Measurements from ENCODE around the gene OOSP4A. TPM values are rescaled to one million over a fixed set of nuclear protein-coding genes. Genes with fewer than 3 reads are reported as not detected.

Gene OOSP4A
- total RNA-seq, 1 donor from 2014 or later, result not detected

- Histone ChIP-seq H3K27me3 (ENCODE audit: control insufficient read depth, insufficient read depth, low read length) (no peaks in the 10 kb centered on the region), H3K36me3 (ENCODE audit: control insufficient read depth, insufficient read depth, low read length) (no peaks in the 10 kb centered on the region), H3K4me3 (ENCODE audit: low read depth, low read length) (no peak overlapping the region)
- no peak for TF ChIP-seq CTCF (IDR thresholded peaks at IDR 0.05; ENCODE audit: insufficient read depth, low read length, severe bottlenecking)
- no peak for FAIRE-seq
- no peak for DNase-seq (ENCODE audit: low read depth)
These were observed 1.6 kb downstream of the OOSP4A start for GRCh38 chr11:59965424-59965823.

- no peak for TF ChIP-seq CTCF (IDR thresholded peaks at IDR 0.05; ENCODE audit: insufficient read depth, low read length, severe bottlenecking)
- FAIRE-seq, result no peak
- Histone ChIP-seq H3K4me3 (ENCODE audit: low read depth, low read length) (no peak overlapping the region), H3K36me3 (ENCODE audit: control insufficient read depth, insufficient read depth, low read length) (no peaks in the 10 kb centered on the region), H3K27me3 (ENCODE audit: control insufficient read depth, insufficient read depth, low read length) (no peaks in the 10 kb centered on the region)
- DNase-seq (ENCODE audit: low read depth), result no peak
These were observed 2.4 kb downstream of the OOSP4A start for GRCh38 chr11:59966201-59966600.

- Histone ChIP-seq H3K27me3 (ENCODE audit: control insufficient read depth, insufficient read depth, low read length) (no peaks in the 10 kb centered on the region), H3K4me3 (ENCODE audit: low read depth, low read length) (no peak overlapping the region), H3K36me3 (ENCODE audit: control insufficient read depth, insufficient read depth, low read length) (no peaks in the 10 kb centered on the region)
- no peak for DNase-seq (ENCODE audit: low read depth)
- TF ChIP-seq CTCF (IDR thresholded peaks at IDR 0.05; ENCODE audit: insufficient read depth, low read length, severe bottlenecking), result no peak
- no peak for FAIRE-seq
These were observed 4.0 kb downstream of the OOSP4A start for GRCh38 chr11:59967677-59968394.

GRCh38 chr11:59968395-59968783, 4.6 kb downstream of the OOSP4A start:
- H3K4me3 ChIP-seq (ENCODE audit: low read depth, low read length), result no peak overlapping the region
- no peak for TF ChIP-seq CTCF (IDR thresholded peaks at IDR 0.05; ENCODE audit: insufficient read depth, low read length, severe bottlenecking)
- no peaks in the 10 kb centered on the region for H3K27me3 ChIP-seq (ENCODE audit: control insufficient read depth, insufficient read depth, low read length)
- DNase-seq (ENCODE audit: low read depth), result no peak
- no peaks in the 10 kb centered on the region for H3K36me3 ChIP-seq (ENCODE audit: control insufficient read depth, insufficient read depth, low read length)
- no peak for FAIRE-seq

GRCh38 chr11:59973097-59973496, 9.3 kb downstream of the OOSP4A start:
- no peaks in the 10 kb centered on the region for H3K27me3 ChIP-seq (ENCODE audit: control insufficient read depth, insufficient read depth, low read length)
- H3K4me3 ChIP-seq (ENCODE audit: low read depth, low read length), result no peak overlapping the region
- H3K36me3 ChIP-seq (ENCODE audit: control insufficient read depth, insufficient read depth, low read length), result no peaks in the 10 kb centered on the region
- DNase-seq (ENCODE audit: low read depth) (no peak), FAIRE-seq (no peak)
- no peak for TF ChIP-seq CTCF (IDR thresholded peaks at IDR 0.05; ENCODE audit: insufficient read depth, low read length, severe bottlenecking)

All from bronchial epithelial cell (primary cell).